GOT3 (cell line): ENCODE measurements around the gene LHPP.
"Not testable (repeated sequence)": the region's sequence is repeated elsewhere in the genome, so short reads cannot be mapped to it uniquely, and the experiment has no call there.

Experiments used
- DNase-seq: peaks from one replicate; lab custom pipeline; 2025; ENCODE audit warnings: mixed read lengths; lab: John Stamatoyannopoulos, UW

LHPP gene

DNA sequence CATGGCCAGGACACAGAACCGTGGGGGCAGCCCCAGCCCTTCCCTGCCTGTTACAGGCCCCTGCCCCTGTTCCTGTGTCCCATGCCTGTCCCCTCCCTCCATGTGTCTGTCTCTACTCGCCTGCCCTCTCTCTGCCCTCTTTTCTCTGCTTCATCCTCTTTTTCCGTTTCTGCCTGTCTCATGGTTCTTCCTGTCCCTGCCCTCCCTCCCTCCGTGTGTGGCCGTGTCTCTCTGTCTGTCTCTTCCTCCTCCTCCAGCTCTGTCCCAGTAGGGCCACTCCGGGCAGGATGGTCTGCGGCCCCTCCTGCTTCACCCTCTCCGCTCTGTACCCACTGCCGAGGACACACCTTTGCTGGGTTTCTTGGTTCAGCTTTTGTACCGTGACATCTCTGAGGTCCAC, 145.2 kb downstream of the LHPP start:
- no peak for DNase-seq

DNA sequence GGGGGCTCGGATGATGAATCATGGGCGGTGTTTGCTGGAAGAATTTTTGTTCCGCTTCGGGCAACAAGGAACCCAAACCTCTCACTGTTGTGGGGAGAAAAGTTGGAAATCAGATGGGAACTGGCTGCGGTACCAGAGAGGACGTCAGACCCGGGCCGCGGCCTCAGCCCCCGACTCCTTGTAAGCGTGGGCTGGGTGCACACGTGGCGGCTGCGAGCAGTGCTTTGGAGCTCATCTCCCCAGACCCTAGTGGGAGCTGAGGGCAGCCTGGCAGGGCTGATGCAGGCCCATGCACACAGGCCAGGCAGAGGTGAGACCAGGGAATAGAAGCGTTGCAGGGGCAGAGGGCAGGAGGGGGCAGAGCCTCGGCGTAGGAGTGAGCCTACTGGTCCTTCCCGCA, 146.1 kb downstream of the LHPP start:
- no peak for DNase-seq

DNA sequence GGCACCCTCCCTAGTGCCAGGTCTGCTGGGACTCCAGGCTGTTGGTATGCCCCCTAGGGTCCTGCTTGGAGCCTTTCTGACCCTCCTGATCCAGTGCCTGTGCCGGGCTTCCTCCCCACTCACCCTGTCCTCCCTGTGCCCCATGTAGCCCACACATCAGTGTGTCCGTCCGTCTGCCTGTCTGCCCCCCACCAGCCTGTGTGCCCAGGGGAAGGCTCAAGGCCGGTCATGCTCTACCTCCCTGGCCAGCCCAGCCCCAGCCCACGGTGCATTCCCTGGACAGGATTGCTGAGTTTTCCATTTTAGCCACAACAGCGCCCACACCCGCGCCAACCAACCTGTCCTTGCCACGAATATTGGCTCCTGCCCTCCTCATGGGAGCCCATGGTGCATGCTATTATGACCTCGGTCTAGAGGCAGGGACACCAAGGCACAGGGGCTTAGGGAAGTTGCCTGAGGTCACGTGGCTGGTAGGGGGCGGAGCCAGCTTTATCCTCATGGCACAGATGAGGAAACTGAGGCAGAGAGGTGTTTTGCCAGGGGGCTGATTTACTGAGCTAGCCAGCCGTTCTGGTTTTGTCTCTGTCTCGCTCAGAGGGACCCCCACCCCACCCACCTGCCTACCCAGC, 146.6 kb downstream of the LHPP start:
- no peak for DNase-seq

DNA sequence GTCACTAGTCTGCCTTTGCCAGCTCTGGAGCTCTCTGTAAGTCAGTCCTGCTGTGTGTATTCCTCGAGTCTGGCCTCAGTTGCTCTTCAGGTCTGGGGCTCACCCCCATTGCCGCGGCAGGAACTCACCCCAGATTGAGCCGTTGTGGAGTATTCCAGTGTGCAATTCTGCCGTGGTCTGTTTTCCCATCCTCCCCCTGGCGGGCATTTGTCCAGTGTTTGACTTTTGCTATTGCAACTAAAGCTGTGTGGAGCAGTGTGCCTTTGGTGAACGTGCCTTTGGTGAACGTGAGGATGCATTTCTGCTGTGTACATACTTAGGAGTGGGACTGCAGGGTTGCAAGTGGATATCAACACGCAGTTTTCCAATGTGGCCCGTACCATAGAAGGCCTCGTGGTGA, 148.1 kb downstream of the LHPP start:
- DNase-seq, result no peak

DNA sequence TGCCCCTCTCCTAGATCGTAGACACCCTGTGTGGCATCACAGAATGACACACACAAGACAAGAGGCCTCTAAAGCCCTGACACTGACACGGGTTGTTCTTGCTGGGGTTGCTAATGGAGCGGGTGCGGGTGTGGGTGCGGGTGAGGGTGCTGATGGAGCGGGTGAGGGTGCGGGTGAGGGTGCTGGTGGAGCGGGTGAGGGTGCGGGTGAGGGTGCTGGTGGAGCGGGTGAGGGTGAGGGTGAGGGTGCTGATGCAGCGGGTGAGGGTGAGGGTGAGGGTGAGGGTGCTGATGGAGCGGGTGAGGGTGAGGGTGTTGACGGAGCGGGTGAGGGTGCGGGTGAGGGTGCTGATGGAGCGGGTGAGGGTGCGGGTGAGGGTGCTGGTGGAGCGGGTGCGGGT, 148.6 kb downstream of the LHPP start:
- DNase-seq, result not testable (repeated sequence)

DNA sequence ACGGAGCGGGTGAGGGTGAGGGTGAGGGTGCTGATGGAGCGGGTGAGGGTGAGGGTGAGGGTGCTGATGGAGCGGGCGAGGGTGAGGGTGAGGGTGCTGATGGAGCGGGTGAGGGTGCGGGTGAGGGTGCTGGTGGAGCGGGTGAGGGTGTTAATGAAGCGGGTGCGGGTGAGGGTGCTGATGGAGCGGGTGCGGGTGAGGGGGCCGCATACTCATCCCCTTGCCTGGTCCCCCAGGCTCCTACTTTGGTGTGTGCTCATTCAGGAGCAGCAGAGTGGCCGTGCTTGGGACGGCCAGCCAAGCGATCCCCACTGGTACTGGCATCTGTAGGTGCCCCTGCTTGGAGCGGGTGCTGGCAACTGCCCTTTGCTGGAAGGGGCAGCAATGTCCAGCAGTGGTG, 149.2 kb downstream of the LHPP start:
- not testable (repeated sequence) for DNase-seq

DNA sequence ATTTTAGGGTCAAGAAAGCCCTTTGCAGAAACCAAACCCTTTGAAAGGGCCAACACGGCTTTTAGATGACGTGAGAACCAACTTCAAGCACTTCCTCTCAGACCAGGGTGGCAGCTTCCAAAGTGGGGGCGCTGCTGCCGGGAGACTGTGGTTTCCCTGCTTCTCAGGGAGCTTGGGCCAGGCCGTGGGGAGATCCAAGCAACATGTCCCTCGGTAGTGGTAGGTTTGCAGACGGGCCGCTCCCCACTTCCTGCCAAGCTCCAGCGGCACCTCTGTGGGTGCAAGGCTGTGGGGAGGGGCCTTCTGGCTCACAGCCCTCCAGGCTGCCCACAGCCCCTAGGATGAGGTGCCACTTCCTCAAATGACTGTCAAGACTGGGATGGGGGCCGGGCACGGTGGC, 150.1 kb downstream of the LHPP start:
- no peak for DNase-seq

DNA sequence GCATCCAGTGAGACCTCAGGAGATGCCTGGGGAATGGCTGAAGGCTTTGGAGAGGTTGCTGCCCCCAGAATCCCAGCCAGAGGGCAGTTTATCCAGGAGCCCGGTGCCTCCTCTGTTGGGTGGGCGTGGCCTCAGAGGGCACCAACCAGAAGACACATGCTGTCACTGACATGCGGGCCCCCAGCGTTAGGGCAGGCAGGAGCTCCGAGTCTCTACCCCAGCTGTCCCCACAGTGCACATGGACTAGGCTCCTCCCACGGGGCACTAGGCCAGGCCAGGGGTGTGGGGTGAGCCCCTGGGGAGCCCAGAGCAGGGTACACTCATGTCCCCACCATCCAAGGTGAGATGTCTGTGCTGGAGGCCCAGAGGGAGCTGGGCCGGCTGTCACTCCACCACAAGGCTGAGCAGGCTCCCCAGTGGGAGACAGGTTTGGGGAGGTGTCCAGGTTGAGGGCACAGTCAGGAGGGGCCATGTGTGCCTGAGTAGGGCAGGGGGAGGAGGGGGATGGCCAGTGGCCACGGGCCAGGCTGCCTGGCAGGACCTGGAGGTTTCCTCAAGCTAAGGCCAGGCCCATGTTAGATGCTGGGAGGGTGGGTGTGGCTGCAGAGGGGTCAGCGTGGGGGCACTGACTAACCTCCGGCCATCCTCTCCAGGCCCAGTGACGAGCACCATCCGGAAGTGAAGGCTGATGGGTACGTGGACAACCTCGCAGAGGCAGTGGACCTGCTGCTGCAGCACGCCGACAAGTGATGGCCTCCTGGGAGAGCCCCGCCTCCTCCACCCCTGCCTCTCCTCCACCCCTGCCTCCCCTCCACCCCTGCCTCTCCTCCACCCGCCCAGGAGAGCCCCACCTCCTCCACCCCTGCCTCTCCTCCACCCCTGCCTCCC, 151.2 kb downstream of the LHPP start:
- no peak for DNase-seq

DNA sequence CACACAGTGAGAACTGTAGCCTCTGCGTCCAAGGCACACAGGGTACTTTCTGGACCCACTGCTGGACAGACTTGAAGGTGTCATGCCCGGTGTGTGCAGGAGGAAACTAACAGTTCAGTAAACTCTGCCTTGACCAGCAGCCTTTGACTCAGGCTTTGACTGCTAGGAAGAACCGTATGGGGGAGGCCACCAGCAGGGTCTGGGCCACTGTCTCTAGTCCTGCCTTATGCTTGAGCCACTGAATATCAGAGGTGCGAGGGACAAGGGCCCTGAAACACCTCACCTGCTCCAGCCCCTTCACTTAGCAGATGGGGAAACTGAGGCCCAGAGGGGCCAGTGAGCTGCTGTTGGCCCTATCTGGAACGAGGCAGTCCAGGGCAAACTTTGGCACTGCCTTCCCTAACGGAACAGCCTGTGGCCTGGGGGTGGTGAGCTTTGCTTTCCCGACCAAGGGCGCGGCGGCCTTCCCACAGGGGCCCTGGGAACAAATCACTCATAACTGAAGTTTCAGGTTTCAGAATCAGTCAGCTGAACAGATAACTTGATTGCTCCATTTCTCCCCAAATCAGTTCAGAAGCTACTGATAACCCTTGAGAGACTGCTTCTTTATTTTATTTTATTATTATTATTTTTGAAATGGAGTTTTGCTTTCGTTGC, 152.5 kb downstream of the LHPP start:
- DNase-seq, result no peak

DNA sequence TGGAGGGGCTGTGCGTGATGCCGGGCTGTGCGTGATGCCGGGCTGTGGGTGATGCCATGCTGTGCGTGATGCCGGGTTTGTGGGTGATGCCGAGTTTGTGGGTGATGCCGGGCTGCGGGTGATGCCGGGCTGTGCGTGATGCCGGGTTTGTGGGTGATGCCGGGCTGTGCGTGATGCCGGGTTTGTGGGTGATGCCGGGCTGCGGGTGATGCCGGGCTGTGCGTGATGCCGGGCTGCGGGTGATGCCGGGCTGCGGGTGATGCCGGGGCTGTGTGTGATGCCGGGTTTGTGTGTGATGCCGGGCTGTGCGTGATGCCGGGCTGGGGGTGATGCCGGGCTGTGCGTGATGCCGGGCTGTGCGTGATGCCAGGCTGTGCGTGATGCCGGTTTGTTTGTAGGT, 153.6 kb downstream of the LHPP start:
- no peak for DNase-seq

DNA sequence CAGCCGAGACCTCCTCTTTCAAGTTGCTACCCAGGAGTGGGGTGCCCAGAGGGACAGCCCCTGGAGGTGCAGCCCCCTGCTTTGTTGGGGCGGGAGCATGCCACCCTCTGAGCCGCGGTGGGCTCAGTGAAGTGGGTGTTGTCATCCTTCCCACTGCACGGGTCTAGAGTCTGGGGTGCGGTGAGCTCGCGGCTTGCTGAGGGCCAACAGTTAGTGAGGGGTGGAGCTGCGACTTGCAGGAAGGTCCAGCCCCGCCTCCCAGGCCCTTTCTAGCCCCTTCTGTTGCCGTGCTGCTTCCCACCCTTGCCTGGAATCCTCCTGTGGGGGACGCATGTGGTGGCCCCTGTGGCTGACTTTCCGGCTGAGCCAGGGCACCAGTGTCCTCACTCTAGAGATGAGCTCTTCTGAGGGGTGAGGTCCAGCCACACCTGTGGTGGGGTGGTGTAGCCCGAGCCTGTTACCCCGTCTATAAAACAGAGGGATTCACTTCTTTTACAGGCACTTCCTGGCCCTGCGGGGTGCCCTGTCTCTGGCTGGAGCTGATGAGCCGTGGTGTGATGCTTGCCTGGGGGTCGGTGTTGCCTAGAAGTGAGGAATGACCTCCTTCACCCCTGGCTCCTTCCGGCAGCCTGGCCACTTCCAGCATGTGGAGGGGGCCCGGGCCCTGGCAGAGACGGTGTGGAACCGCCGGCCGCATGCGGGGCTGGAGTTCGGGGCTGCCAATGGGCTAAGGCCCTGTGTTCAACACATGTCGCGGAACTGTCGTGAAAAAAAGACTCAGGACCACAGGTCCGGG, 154.6 kb downstream of the LHPP start:
- DNase-seq, result no peak

DNA sequence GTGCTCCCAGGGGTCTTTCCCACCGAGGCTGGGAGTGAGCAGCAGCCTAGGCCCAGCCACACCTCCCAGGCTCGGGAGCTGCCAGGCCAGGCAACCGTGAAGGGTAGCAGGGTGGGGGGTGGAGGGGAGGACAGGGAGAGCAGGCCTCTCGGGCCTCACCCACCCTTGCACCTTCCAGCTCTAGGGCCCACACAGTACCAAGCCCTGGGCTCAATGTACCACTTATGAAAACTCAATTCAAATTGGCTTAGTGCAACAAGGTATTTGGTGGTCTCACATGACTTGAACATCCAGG, 155.2 kb downstream of the LHPP start:
- DNase-seq, result no peak

DNA sequence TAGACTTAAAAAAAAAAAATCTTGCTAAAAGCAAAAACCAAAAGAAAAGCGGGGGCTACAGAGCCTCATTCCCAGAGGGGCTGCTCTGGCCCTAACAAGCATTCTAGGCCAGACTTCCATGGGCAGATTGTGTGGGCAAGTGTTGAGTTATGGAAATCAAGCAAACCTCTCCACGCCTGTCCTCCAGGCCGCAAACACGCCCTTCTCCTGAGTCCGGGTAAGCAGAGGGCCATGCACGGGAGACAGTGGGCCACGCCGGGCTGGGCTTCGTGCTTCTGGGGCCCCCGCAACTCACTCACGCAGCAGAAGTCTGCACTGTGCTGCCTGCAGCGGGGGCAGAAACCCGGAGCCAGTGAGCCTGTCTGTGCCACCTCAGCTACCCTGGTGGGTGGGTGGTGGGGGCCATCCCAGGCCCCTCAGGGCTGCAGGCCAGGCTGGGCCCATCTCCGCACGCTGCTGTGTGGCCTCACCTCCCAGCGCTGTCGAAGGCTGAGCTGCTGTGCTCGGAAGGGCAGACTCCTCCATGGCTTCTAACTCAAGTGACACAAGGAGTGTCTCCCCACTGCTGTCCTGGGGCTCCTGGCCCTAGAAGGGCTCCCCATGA, 156.9 kb downstream of the LHPP start:
- no peak for DNase-seq

DNA sequence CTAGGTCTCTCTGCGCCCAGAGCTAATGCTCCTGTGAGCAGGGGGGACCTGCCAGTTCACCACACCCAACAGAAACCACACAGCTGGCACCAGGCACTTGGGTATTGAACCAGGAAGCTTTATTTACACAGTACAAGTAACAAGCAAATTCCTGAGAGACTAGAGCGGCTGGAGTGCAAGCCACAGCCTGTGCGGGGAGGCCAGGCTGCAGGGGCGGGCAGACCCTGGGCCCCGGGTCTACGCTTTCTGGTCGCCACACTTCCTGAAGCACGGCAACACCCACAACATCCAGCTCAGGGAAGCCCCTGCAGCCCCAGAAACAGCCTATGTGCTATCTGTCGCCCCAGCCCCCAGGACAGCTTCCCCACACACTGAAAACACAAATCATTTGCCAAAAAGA, 157.6 kb downstream of the LHPP start:
- no peak for DNase-seq

DNA sequence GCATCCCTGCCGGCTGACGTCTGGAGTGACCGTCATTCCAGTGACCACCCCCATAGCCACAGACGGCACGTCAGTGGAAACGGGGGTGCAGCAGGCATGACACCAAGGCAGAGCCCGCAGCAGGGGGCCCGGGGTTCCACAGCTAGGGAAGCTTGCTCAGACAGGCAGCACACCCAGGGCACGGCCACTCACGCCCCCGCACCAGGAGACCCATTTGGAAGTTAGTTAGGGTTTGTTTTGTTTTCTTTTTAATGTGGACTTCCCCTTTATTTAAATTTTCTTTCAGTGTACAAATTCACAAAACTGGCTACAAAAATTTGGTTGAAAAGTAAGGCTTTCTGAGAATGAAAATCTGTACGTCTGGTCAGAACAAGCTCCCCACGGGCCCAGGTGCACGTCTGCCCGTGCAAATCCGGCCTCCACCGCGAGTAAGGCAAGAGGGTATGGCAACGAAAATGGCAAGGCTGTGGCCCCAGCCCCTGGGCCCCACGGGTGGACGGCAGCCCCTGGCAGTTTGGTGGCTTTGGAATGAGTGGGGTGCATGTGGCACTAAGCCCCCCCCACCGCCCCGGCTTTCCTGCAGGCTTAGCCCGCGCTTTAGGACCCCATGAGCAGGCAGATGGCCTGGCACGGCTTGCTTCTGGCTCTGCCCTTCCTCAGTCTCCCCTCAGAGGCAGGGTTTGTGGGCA, 158.3 kb downstream of the LHPP start:
- no peak for DNase-seq

DNA sequence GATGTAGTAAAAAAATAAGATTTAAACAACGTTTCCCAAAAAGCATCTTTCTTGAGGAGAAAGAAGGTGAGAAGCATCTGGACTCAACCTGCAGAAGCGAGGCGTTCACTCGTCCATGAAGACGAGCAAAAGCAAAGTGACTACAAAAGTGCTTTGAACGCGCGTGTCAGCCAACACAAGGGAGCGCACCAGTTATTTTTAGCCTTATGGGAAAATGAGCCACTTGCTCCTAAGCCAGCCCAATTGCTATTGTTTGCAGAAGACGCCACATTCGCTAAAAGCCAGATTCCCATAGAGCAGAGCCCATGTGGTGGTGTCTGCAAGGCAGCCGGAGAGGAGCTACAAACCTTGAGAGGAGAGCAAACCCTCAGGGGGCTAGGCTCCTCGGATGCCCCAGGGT, 160.0 kb downstream of the LHPP start:
- DNase-seq, result no peak

DNA sequence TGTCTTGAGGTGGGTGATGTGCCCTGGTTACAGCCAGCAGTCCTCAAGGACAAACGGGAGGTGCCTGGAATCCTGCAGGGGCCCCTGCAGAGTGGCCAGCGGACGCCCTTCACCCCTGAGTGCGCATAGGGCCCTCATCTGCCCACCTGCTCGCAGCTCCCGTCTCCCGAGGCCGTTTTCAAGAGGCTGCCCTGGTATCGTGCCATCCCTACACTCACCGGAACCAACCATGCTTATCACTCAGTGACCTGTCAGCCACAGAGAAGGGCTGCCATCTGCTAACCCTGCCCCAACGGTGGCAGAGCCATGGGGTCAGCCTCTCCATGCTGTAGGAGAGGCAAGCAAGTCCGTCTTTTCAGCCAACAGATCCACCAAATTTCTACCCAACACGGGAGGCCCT, 160.5 kb downstream of the LHPP start:
- no peak for DNase-seq

DNA sequence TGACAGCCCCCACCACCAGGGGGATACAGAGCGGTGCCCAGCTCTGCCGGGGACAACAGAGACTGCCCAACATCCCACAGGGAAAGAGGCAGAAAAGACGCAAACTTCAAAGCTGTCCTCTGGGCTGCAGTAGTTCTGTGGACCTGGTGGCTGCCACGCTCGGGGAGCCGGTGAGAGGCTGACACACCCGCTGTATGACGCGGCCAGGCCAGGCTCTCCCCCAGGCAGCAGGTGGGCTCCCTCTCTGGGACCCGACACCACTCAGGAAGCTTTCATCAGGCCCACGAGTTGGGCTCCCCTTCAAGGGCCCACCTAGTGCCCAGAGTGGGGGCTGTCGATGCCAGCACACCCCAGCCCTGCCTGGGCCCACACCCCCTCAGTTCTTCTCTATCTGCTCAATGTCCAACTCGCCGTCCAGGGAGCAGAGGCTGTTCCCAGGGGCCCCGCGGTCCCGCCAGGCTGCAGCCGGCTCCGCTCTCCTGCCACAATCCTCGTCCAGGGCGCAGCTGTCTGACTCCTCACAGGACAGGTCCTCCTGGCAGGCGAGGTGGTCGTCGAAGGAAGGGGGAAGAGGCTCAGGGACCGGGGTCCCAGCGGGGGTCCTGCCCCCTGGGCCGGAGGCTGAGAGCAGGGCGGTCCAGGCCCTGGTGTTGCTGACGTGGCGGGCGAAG, 161.4 kb downstream of the LHPP start:
- no peak for DNase-seq

DNA sequence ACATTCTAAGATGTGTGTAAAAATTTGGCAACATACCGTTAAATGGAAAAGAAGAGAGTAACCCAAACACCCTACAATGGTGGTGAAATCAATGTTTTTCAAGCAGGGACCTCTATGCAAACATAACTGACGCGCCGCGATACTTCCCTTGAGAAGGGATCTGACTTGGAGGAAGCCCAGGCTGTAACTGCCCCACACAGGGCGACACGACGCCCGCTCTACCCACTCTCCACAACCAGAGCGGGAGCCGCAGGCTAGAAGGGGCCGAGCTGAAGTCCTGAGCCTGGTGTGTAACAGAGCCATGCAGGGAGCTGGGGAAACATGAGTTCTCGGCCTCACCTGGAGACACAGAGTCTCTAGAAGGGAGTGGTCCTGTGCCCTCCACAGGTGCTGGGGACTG, 162.4 kb downstream of the LHPP start:
- no peak for DNase-seq

DNA sequence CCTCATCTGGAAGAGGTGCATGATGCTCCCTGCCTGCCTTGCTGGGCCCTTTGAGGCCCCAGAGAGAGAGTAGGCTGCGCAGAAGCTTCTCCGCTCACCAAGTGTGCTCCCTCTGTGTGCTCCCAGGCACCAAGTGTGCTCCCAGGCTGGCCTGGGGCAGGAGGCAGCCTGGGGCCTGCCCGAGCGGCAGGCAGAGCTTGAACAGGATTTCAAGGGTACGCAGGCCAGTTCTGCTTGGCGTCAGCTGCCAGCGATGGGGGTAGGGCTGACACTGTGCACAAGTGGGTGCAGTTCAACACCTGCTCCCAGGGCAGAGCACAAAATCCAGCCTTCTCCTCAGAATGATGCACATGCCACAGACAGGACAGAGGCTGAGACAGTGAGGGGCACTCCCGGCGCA, 162.8 kb downstream of the LHPP start:
- no peak for DNase-seq

DNA sequence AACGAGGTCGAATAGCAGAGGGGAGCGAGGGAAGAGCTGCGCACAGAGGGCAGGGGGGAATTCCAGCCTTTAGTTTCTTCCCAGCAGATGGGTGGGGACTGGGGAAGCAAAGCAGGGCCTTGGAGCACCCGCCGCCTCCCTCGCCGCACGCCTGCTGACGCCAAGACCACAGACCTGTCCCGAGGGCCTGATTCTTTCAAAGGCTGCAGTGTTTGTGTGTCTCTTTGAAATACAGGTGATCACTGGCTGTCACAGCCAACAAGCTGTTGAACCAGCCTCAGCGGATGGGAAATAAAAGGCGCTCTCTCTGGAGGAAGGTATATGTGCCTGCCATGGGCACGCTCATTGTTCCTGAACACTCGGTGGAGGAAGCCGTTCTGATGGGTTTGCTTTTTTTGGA, 163.3 kb downstream of the LHPP start:
- DNase-seq, result no peak
